PC-3 (cell line): ENCODE results near the gene CAPN10.

Experiments used
- CTCF ChIP-seq: fragments of 300-600 bp; sonication (generic); conservative IDR thresholded peaks from 2 replicates; pipeline ENCODE4 v1.5.1; 2017; ENCODE audit warnings: antibody characterized with exemption, low read depth, mild to moderate bottlenecking, low read length
- EZH2 ChIP-seq: fragments of 300-600 bp; sonication (generic); IDR thresholded peaks from one replicate; pipeline ENCODE4 v1.6.1; 2017; ENCODE audit warnings: antibody characterized with exemption, mild to moderate bottlenecking, low read length; ENCODE audit not compliant: unreplicated experiment

GRCh38 chr2:240613781-240614180, 27.2 kb downstream of the CAPN10 start:
- TF ChIP-seq EZH2 (no peak), CTCF (no peak)
